GM12878 (cell line): ENCODE data around the gene FGF19. TPM values are rescaled to one million over a fixed set of nuclear protein-coding genes. Genes with fewer than 3 reads are reported as not detected.

ENCODE experiments used
- ATAC-seq: fragments of 200-7000 bp; cut with Tn5 transposase; 3 replicates; pipeline ENCODE4 v1.9.1; 2020; ENCODE audit warnings: mild to moderate bottlenecking, moderate library complexity
- BruUV-seq: library from RNA; stranded (reverse); fragments of 400-500 nt; replicated peaks from 2 replicates; lab custom pipeline; 2021; lab: Mats Ljungman, UMichigan
- CTCF ChIA-PET: fragments of 300-600 bp; sonication (Branson Sonifier 250); formaldehyde crosslinking; extraction: SDS; loops from one replicate; lab custom pipeline; 2021; ENCODE audit warnings: inconsistent platforms; lab: Yijun Ruan, JAX
- POLR2A ChIA-PET: fragments of 350-600 bp; formaldehyde crosslinking; extraction: SDS; loops from one replicate; lab custom pipeline; 2021; ENCODE audit warnings: inconsistent platforms; lab: Charles Lee
- RAD21 ChIA-PET: fragments of 300-600 bp; sonication (Branson Sonifier 250); formaldehyde crosslinking; loops from one replicate; lab custom pipeline; 2023; ENCODE audit warnings: antibody characterized with exemption; ENCODE audit not compliant: unreplicated experiment; lab: Charles Lee
- SMC1A ChIA-PET: fragments of 300-600 bp; sonication (Branson Sonifier 250); formaldehyde crosslinking; loops from one replicate; lab custom pipeline; 2023; ENCODE audit not compliant: unreplicated experiment, uncharacterized antibody; lab: Charles Lee
- DNase-seq: peaks from one replicate; pipeline ENCODE4 v3.0.0-alpha.2; 2011; ENCODE audit warnings: low read depth, low spot score
- FAIRE-seq: peaks from 3 replicates; lab custom pipeline; 2011; peaks lifted over from hg19 to GRCh38; lab: Jason Lieb, UNC
- H2AFZ ChIP-seq: 2 replicates; pipeline ENCODE4 v1.6.0; 2011; ENCODE audit warnings: low read depth, low read length, control low read depth; ENCODE audit not compliant: control insufficient read depth
- H3K27ac ChIP-seq: 2 replicates; pipeline ENCODE4 v1.5.1; 2011; ENCODE audit warnings: control low read depth; ENCODE audit not compliant: control insufficient read depth, insufficient read depth
- H3K27me3 ChIP-seq, 2 experiments: replicated peaks in 1 of 2; 2 replicates each; pipeline versions ENCODE4 v1.6.0 to v1.6.1; 2011; ENCODE audit warnings: low read length in 1 of 2; ENCODE audit not compliant: control insufficient read depth in 2 of 2, insufficient read depth in 2 of 2
- H3K36me3 ChIP-seq, 2 experiments: 2 replicates each; pipeline ENCODE4 v1.5.1; 2011; ENCODE audit warnings: low read length in 1 of 2; ENCODE audit not compliant: control insufficient read depth in 2 of 2, insufficient read depth in 2 of 2
- H3K4me1 ChIP-seq: 2 replicates; pipeline ENCODE4 v1.6.1; 2011; ENCODE audit warnings: mild to moderate bottlenecking, low read length, moderate library complexity, mixed read lengths; ENCODE audit not compliant: control insufficient read depth, insufficient read depth
- H3K4me2 ChIP-seq: 2 replicates; pipeline ENCODE4 v1.6.0; 2011; ENCODE audit warnings: control low read depth; ENCODE audit not compliant: control insufficient read depth, insufficient read depth
- H3K4me3 ChIP-seq: fragments of 200-600 bp; sonication (generic); 2 replicates; pipeline ENCODE4 v1.5.1; 2016
- H3K79me2 ChIP-seq: 2 replicates; pipeline ENCODE4 v1.6.0; 2011; ENCODE audit warnings: low read length; ENCODE audit not compliant: control insufficient read depth, insufficient read depth
- H3K9ac ChIP-seq: 2 replicates; pipeline ENCODE4 v1.8.0; 2011; ENCODE audit warnings: low read length, control low read depth, mixed read lengths; ENCODE audit not compliant: control insufficient read depth, insufficient read depth
- H3K9me3 ChIP-seq: replicated peaks from 3 replicates; pipeline ENCODE4 v1.5.1; 2011; ENCODE audit warnings: mild to moderate bottlenecking, low read length; ENCODE audit not compliant: control insufficient read depth, insufficient read depth
- H4K20me1 ChIP-seq: 2 replicates; pipeline ENCODE4 v1.6.0; 2011; ENCODE audit not compliant: control insufficient read depth, insufficient read depth
- BHLHE40 ChIP-seq, 2 experiments: fragments of 450-650 bp in 1 of 2; IDR thresholded peaks; 2 replicates each; pipeline ENCODE4 v1.6.1; 2011 to 2017; ENCODE audit warnings: low read depth in 2 of 2, borderline replicate concordance in 1 of 2, improper control_type of control experiment in 1 of 2, low read length in 1 of 2, mild to moderate bottlenecking in 1 of 2
- CBX5 ChIP-seq: sonication (generic); IDR thresholded peaks from 2 replicates; pipeline ENCODE4 v1.6.1; 2016; ENCODE audit warnings: low read depth, moderate library complexity, mild to moderate bottlenecking, inconsistent platforms
- CHD1 ChIP-seq: IDR thresholded peaks from 2 replicates; pipeline ENCODE4 v1.6.1; 2012; ENCODE audit warnings: low read depth, low read length, improper control_type of control experiment
- CHD2 ChIP-seq: IDR thresholded peaks from 2 replicates; pipeline ENCODE4 v1.6.1; 2011; ENCODE audit warnings: low read depth, low read length, improper control_type of control experiment, borderline replicate concordance
- EP300 ChIP-seq, 2 experiments: fragments of 150-350 bp in 1 of 2; IDR thresholded peaks; 2 replicates each; pipeline ENCODE4 v1.6.1; 2011 to 2012; ENCODE audit warnings: low read depth in 2 of 2, low read length in 2 of 2, borderline replicate concordance in 1 of 2, improper control_type of control experiment in 1 of 2, inconsistent platforms in 1 of 2; ENCODE audit not compliant: control insufficient read depth in 1 of 2
- HSF1 ChIP-seq: fragments of 150-350 bp; IDR thresholded peaks from 2 replicates; pipeline ENCODE4 v1.6.1; 2014; ENCODE audit warnings: mild to moderate bottlenecking, low read depth, low read length
- MTA2 ChIP-seq: fragments of 450-650 bp; IDR thresholded peaks from 2 replicates; pipeline ENCODE4 v1.6.1; 2016; ENCODE audit warnings: low read depth, mild to moderate bottlenecking, moderate library complexity
- PBX3 ChIP-seq: IDR thresholded peaks from 2 replicates; pipeline ENCODE4 v1.6.1; 2011; ENCODE audit warnings: mild to moderate bottlenecking, low read depth, low read length, moderate library complexity; ENCODE audit not compliant: insufficient replicate concordance
- PML ChIP-seq: IDR thresholded peaks from 2 replicates; pipeline ENCODE4 v1.6.1; 2012; ENCODE audit warnings: low read length, inconsistent platforms
- STAT3 ChIP-seq: IDR thresholded peaks from 2 replicates; pipeline ENCODE4 v1.6.1; 2011; ENCODE audit warnings: low read depth, low read length, improper control_type of control experiment
- TAF1 ChIP-seq: IDR thresholded peaks from 2 replicates; pipeline ENCODE4 v1.6.1; 2011; ENCODE audit warnings: mild to moderate bottlenecking, low read depth, low read length, borderline replicate concordance
- ZBED1 ChIP-seq: IDR thresholded peaks from 2 replicates; pipeline ENCODE4 v1.6.1; 2016; ENCODE audit warnings: borderline replicate concordance
- ZSCAN29 ChIP-seq: fragments of 450-650 bp; IDR thresholded peaks from 2 replicates; pipeline ENCODE4 v1.6.1; 2017; ENCODE audit warnings: mild to moderate bottlenecking, moderate library complexity
- WGBS: methylation state at CpG from one replicate; pipeline ENCODE4 v1.1.6; 2016; ENCODE audit warnings: low lambda C conversion rate; ENCODE audit not compliant: insufficient replicate concordance, insufficient coverage; ENCODE audit errors: missing lambda C conversion rate; 5-methylcytosine and 5-hydroxymethylcytosine counted together
- in situ Hi-C: fragments of 300-500 bp; cut with MboI; formaldehyde crosslinking; loops from 9 replicates; pipeline ENCODE4 v1.14.3; 2018; ENCODE audit warnings: mixed read lengths
- intact Hi-C: fragments of 100-400 bp; cut with micrococcal nuclease; formaldehyde crosslinking; loops from one replicate; pipeline ENCODE4 v1.14.2; 2022; ENCODE audit not compliant: unreplicated experiment
- polyA plus RNA-seq, 11 experiments: library from polyadenylated mRNA; depleted of rRNA in 4 of 11; unstranded in 6 of 11; stranded (reverse) in 5 of 11; fragments of >200 nt; fragmentation: Nextera tagmentation in 4 of 11; fragmentation: Illumina TruSeq in 1 of 11; extraction: Ambion mirVana in 4 of 11; extraction: Trizol in 1 of 11; gene quantifications; 1 replicate in 1 of 11; 2 replicates in 10 of 11; pipeline versions ENCODE4 v1.2.1 to v1.2.3, GENCODE V29; 2011 to 2016; ENCODE audit warnings: inconsistent platforms in 2 of 11, missing spikeins in 2 of 11, low read depth in 1 of 11
- total RNA-seq, 4 experiments: library from RNA; depleted of rRNA in 3 of 4; stranded (reverse); fragments of >200 nt in 3 of 4; fragmentation: Illumina TruSeq in 1 of 4; extraction: Trizol in 1 of 4; gene quantifications; 2 replicates each; pipeline versions ENCODE4 v1.2.1 to v1.2.3, GENCODE V29; 2013 to 2021

Gene FGF19
- total and polyA plus RNA-seq, 10 of the 15 experiments (the other 5 are each of a cell fraction or from before 2014, with no cell fraction given): 0.08 TPM; not detected in 9

- ChIA-PET RAD21 (no interaction called here), CTCF (interaction anchor here (1.6 kb wide), 1 partner anchor 16 kb away, joined by 4 read pairs; no protein-coding TSS in a partner anchor), POLR2A (no interaction called here), SMC1A (no interaction called here)
- no peak overlapping the region for H3K27ac ChIP-seq
- 80% methylated on average over 35 of the region's 38 CpGs for WGBS
- DNase-seq: no peak
- H3K4me2 ChIP-seq: no peak overlapping the region
- intact Hi-C loops: no loop called here
- no peaks in the 10 kb centered on the region; the same call in 2 of the 3 replicates for H3K9me3 ChIP-seq
- no peaks in the 10 kb centered on the region for H4K20me1 ChIP-seq
- no peaks in the 10 kb centered on the region for H3K4me1 ChIP-seq
- in situ Hi-C loops: no loop called here
- FAIRE-seq: no peak
- TF ChIP-seq CHD1 (no peak), BHLHE40 (IDR thresholded peaks at IDR 0.05; ENCODE audit: borderline replicate concordance in 1 of 2, low read depth in 2 of 2, low read length in 1 of 2) (no peak), CHD2 (no peak)
- no peaks in the 10 kb centered on the region for H3K79me2 ChIP-seq
- H3K4me3 ChIP-seq: no peak overlapping the region
- BruUV-seq: no TSS peak
- no peaks in the 10 kb centered on the region for H3K36me3 ChIP-seq
- ATAC-seq: no peak
- H3K27me3 ChIP-seq: no peaks in the 10 kb centered on the region
- H2AFZ ChIP-seq: no peak overlapping the region
- H3K9ac ChIP-seq: no peak overlapping the region
Measured at GRCh38 chr11:69654001-69654659, 49.7 kb downstream of the FGF19 start.

GRCh38 chr11:69653406-69653960 lies 50.3 kb downstream of the FGF19 start:
- in situ Hi-C loops: no loop called here
- no peak for ATAC-seq
- intact Hi-C loops: no loop called here
- Histone ChIP-seq H3K9ac (no peak overlapping the region), H3K27me3 (no peaks in the 10 kb centered on the region), H3K4me1 (no peaks in the 10 kb centered on the region), H2AFZ (no peak overlapping the region), H3K36me3 (no peaks in the 10 kb centered on the region), H3K4me3 (no peak overlapping the region), H4K20me1 (no peaks in the 10 kb centered on the region), H3K79me2 (no peaks in the 10 kb centered on the region), H3K4me2 (no peak overlapping the region), H3K27ac (no peak overlapping the region), H3K9me3 (no peaks in the 10 kb centered on the region; the same call in 2 of the 3 replicates)
- BruUV-seq: no TSS peak
- ChIA-PET CTCF (interaction anchor here (1.6 kb wide), 1 partner anchor 17 kb away, joined by 4 read pairs; no protein-coding TSS in a partner anchor), SMC1A (no interaction called here), RAD21 (no interaction called here), POLR2A (no interaction called here)
- DNase-seq: no peak
- 96% methylated on average over 23 of the region's 23 CpGs for WGBS
- no peak for FAIRE-seq
- TF ChIP-seq EP300 (IDR thresholded peaks at IDR 0.05; ENCODE audit: borderline replicate concordance in 1 of 2, control insufficient read depth in 1 of 2, low read depth in 2 of 2, low read length in 2 of 2): no peak
- TF ChIP-seq MTA2: no peak
- TF ChIP-seq STAT3: no peak
- TF ChIP-seq PBX3: no peak
- no peak for TF ChIP-seq CBX5
- TF ChIP-seq TAF1: no peak
- TF ChIP-seq ZBED1: no peak
- no peak for TF ChIP-seq PML
- no peak for TF ChIP-seq HSF1
- no peak for TF ChIP-seq ZSCAN29
